GM18867 (cell line): ENCODE data around the gene GET3.

Experiments
- ATAC-seq: cut with Tn5 transposase; IDR thresholded peaks from one replicate; pipeline ENCODE4 v1.9.1; 2021; ENCODE audit warnings: mild to moderate bottlenecking, moderate library complexity; ENCODE audit not compliant: unreplicated experiment

Gene GET3

DNA sequence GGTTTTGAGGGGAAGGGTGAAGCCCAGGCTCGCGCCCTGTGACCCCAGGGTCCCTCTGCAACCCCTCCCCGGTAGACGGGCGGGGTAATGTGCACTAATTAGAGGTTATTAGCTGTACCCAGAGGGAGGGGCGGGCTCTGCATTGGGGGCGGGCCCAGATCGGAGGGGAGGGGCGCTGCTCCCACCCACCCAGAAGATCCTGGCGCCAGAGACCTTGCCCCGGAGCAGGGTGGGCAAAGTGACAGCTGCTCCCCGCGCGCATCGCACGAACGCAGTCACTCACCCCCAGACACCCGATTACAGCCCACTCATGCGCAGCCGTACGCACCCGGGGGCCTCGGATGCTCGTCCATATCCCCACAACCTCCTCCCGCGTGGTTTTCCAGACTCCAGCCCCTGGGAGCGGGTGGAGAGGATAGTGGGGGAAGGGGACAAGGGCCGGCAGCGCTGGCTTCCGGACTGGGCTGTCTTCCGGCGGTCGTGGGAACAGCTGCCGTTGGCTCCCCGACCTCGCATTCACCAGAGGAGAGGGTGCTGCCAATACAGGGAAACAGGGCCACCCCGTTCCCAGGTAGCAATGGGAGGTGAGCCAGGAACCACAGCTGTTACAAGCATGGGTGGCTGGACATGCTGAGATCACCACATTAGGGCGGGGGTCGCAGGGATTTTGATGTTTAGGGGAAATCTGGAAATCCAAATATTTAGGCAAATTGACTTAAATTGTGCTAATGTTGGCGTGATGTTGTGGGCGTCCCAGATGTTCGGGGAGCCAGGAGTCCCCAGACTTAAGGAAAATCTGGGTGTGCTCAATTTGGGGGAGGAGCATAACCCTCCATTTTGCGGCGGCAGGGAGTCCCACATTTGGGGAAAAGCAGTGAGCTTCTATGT, 41.0 kb downstream of the GET3 start:
- ATAC-seq, result no peak

DNA sequence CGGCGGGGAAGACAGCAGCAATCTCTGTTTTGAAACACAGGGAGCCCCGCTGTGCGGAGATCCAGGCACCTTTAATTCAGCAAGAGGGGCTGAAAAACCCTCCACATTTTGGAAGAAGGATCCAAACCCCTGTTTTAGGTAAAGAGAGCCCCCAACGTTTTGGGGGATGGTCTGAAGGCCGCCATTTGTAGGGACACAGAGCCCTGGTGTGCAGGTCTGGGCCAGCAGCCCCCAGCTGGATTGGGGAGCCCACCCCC, 41.5 kb downstream of the GET3 start:
- ATAC-seq, result no peak

DNA sequence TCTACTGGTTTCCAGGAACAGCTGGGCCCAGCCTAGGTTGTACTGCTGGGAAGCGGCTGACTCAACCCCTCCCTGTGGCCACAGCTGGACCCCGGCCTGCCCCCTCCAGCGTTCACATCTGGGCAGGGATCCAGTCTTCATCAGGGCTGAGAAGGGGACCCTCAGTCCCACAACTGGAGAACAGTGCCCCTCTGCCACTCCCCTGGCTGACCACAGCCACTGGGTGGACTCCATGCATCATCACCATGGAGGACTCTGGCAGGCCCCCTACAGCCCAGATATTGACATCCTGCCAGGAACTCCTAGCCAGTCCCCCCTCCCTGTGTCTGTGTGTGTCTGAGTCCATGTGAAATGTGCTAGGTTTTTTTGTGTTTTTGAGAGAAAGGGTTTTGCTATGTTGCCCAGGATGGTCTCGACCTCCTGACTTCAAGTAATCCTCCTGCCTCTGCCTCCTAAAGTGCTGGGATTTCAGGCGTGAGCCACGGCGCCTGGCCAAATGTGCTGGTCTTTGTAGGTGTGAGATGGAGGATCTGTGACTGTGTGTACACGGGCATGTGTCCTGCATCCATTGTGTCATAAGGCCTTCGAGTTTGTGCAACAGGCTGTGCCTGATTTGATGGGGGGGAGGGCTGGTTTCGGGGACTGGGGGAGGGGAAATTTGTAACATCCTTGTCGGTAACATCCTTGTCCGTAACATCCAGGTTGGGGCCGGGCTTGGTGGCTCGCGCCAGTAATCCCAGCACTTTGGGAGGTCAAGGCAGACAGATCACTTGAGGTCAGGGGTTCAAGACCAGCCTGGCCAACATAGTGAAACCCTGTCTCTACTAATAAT, 42.1 kb downstream of the GET3 start:
- ATAC-seq, result no peak

DNA sequence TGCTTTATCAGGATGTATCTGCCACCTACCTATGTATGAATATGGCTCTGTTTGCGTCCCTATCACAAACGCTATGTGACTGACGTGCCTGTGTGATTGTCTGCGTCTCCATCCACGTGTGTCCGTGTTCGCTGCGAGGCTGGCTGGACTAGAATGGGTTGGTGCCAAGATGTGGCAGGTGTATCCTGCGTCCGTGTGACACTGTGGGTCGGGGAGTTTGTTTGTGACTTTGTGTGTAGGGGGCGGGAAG, 44.8 kb downstream of the GET3 start:
- ATAC-seq, result no peak

DNA sequence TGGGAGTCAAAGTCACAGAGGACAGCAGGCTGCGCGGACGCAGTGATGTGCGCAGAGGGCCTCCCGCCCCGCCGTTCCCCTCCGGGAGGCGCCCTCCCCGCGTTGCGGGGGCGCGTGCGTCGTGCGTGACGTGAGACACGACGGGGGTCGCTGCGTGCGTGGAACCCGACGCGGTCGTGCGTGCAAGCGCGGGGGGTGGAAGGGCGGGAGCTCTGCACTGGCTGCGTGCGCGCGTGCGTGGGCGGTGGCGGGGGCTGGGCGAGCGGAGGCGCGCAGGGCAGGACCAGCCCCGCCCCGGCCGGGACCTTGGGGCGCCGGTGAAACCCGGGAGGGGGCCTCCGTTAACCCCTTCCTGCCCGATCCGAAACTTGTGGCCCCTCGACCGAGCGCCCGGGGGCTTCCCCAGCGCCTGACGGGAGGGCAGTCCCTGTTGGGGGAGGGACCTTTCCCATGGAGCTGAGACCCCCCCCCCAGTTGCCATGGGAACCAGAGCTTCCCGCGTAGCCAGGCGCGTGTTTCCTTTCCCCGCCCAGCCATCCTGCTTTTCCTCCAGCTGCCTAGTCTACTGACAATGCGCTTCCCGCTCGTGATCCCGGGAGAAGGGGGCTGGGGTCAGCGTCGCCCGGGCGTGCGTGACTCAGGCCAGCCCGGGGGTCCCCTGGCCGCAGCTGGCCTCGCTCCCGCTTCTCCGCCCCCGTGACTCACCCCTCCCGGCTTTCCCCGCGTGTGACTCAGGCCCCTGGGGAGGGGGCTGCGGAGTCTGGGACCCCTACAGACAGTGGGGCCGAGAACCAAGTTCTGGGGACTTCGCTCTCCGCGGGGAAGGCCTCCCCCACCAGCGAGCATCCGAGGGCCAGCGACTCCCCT, 45.4 kb downstream of the GET3 start:
- peak; percentile 44 for ATAC-seq

DNA sequence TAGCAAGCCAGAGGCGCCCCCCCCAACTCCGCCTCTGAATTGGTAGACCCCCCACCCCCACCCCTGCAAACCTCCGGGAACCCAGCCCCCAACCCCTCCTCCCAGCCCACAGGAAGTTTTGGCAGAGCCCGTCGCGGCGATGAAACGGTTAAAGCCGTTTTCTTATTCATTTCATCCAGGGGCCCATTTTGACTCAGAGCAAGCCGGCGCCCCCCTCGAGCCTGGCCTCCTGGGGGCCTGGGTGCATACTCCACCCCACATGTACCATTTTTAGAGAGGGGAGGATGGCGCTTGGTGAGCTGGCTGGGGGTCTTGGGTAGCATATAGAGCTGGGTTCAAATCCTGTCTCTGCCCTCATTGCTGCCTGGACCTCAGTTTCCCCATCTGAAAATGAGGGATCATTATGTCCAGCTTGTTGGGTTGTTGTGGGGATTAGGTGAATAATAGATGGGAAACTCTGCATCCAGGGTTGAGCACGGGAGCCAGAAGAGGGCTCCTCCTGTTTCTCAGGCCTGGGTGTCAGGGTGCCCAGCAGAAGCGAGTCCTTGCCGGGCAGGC, 46.1 kb downstream of the GET3 start:
- ATAC-seq, result no peak

DNA sequence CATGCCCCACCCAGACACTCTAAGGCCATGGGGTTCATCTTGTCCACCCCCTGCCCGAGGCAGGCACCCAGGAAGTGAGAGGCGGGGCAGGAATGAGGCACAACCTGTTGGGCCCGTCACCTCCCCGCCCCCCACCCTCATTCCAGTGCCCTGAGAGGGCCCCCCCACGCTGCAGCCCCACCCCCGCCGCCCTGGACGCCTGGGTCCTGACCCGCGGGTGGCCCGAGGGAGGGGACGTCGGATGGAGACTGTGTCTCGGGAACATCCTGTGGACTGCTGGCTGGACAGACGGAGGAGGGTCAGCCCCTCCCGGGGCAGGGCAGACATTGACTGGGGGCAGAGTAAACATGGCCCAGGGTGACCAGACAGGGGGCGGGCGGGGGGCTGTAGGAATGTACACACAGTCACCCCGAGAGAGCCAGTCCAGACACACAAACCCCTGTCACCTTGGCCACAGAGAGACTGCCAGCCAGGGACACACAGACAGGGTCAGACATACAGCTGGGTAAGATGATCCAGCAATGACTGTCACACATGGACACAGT, 46.6 kb downstream of the GET3 start:
- ATAC-seq, result no peak

DNA sequence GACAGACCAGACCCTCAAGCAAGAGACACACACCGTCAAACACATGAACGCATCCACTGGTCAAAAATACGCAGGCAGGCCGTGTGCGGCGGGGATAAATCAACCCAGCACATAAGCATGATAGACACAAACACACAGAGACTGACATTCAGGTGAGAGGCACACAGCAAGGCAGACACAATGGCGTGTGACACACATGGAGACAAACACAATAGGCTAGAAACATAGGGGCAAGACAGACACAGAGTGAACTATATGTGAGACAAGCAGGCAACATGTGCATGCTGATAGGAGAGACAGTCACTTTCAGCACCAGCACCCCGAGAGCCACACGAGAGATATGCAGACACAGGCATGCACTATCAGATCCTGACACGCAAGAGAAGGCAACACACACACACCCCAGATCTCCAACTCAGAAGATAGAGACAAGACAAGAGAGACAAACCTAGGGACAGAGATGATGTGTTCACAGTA, 47.1 kb downstream of the GET3 start:
- no peak for ATAC-seq

DNA sequence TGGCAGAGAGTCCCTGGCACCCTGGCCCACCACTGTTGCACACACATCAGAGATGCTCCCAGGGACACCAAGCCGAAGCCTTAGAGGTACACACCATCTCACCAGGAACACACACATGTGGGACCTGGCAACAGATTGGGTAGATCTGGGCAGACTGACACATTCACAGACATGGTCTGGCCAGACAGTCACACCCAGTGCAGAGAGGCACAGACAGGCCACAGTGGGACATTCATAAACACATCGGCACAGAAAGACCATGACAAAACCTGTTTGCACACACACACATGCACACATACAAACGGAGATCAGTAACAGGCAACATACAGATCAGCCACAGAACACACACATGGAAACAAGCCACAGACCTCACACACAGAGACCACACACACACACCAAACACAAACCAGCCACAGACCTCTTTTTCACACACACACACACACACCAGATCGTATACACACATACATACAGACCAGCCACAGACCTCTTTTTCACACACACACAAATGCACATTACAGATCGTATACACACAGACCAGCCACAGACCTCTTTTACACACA, 47.7 kb downstream of the GET3 start:
- no peak for ATAC-seq

DNA sequence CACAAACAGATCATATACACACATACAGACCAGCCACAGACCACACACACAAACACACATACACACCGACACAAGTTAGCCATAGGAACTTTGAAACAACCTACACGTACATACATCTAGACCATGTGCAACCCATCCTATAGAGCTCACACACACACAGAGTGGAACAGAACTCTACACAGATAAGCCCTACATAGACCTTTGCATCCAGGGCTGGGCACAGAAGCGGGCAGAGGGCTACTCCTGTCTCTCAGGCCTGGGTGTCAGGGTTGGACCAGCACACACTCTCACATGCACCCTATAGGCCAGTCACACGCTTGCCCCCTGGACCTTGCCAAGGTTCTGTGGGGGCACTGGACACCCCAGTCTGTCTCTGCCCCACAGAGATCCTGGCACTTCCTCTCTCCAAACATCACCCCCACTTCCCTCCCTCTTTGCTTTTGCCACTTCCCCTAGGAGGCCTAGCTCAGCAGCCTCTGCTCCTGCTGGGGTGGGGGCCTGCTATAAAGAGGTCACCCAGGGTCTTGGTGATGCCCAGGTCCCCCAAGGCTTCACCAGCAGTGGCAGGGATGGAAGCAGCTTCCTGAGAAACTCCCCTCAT, 48.2 kb downstream of the GET3 start:
- no peak for ATAC-seq

DNA sequence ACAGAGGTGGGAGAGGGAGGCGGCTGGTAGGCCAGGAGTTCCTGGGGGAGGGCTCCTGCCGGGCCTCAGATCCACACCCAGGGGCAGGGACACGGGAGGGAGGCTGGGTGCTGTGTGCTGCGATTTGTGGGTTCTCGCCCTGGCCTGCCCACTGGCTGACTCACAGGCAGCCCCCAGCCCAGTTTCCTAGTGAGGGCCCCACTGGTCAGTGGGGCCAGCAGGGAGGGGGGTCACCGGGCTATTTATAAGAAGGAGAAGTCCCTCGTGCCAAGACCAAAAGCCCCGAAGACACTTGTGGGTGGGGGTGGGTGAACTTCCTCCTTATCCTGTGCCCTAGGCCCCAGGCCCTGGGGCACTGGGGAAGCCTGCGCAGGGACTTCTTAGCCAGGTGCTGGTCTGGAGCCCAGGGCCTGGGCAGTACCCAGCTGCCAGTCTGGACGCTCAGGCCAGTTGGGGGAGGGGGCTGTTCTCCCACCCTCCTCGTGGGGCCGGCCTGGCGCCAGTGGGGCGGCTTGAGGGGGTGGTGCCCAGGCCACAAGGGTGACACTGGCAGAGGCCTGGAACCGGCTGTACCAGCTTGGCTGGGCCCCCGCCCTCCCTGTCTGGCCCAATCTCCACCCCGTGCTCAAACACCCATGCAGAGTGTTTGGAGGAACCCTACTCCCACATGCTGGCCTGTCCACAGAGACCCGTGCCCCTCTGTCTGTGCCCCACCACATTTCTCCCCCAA, 49.0 kb downstream of the GET3 start:
- no peak for ATAC-seq

DNA sequence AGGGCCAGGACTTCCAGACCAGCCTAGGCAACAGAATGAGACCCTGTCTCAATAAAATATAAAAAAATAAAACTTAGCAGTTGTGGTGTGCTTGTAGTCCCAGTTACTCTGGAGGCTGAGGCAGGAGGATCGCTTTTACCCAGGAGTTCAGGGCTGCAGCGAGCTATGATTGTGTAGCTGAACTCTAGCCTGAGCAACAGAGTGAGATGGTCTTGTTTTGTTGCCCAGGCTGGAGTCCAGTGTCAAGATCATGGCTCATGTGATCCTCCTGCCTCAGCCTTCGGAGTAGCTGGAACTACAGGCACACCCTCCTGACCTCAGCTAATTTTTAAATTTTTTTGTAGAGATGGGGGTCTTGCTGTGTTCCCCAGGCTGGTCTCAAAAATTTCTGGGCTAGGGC, 49.7 kb downstream of the GET3 start:
- no peak for ATAC-seq

DNA sequence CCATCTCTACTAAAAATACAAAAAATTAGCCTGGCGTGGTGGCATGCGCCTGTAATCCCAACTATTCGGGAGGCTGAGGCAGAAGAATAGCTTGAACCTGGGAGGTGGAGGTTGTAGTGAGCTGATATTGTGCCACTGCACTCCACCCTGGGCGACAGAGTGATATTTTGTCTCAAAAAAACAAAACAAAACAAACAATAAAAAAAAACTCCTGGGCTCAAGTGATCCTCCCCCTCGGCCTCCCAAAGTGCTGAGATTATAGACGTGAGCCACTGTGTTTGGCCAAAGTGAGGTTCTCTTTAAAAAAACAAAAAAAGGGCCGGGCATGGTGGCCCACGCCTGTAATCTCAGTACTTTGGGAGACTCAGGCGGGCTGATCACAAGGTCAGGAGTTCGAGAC, 50.2 kb downstream of the GET3 start:
- ATAC-seq, result no peak

DNA sequence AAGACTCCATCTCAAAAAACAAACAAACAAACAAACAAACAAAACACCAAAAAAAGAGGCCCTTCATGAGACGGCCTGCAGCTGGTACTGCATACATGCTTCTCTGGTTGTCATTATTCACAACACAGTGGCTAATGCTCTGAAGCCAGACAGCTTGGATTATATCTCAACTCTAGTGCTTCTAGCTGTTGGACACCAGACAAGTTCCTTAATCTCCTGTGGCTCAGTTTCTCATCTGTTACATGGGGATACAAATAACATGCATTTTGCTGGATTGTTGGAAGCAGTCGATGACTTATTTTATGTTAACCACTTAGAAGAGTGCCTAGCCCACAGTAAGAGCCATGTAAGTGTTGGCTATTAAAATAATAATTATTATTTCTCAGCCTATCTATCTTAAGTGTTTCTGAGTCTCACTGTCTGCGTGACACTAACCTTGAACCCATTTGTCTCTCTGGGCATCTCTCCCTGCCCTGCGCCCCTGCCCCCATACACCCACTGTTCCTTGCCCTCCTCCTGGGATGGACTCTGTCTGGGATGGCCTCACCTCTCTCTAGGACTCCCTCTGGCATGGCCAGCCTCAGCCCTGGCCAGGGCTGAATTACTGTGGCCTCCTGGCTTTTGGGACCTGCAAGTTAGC, 50.9 kb downstream of the GET3 start:
- ATAC-seq, result no peak

DNA sequence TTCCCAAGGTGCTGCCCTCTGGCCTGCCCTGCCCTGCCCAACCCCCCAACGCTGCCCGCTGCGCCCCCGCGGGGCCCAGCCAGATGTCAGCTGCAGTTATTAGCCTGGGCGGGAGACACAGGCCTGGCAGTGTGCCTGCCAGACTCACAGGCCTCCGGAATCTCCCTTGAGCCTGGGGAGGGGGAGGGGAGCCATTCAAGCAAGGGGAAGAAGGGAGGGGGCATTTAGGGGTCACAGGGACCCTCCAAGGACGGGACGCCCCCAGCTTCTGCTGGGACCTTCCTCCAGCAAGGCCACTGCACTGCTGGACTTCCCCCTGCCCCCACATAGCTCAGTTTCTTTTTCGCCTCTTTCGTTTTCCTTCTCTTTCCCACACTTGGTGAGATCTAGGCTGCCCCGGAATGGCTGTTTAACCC, 51.4 kb downstream of the GET3 start:
- no peak for ATAC-seq

DNA sequence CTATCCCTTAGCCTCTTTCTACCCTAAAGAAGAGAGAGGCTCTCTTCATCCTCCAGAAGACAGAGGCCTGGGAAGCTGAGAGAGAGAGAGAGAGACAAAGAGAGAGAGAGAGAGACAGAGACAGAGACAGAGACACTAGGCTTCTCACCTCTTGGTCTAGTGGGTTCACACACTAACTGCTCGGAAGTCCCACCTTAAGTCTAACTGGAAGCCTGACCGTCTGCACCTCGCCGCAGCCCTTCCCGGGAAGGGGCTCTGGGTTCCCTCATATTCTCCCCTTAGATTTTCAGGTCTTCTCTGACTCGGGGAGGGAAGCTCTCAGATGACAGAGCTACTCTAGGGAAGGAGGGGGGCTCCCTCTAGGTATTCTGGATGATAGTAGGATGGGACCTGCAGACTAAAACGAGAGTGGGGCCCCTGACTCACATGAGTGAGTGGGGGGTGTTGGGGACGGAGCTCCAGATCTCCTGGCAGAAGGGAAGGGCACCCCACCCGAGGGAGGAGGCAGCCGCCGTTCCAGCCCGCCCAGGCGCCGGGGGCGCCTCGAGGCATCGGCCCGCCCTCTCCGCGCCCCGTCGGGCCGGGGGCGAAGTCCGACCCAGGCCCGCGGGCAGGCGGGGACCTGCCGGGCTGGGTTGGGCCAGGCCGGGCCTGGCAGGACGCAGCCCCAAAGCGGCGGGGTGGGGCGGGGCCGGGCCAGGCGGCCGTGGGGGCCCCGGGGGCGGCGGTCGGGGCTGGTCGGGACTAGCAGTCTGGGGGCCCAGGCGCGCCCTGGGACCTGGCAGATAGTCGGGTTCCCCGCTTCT, 52.0 kb downstream of the GET3 start:
- no peak for ATAC-seq

DNA sequence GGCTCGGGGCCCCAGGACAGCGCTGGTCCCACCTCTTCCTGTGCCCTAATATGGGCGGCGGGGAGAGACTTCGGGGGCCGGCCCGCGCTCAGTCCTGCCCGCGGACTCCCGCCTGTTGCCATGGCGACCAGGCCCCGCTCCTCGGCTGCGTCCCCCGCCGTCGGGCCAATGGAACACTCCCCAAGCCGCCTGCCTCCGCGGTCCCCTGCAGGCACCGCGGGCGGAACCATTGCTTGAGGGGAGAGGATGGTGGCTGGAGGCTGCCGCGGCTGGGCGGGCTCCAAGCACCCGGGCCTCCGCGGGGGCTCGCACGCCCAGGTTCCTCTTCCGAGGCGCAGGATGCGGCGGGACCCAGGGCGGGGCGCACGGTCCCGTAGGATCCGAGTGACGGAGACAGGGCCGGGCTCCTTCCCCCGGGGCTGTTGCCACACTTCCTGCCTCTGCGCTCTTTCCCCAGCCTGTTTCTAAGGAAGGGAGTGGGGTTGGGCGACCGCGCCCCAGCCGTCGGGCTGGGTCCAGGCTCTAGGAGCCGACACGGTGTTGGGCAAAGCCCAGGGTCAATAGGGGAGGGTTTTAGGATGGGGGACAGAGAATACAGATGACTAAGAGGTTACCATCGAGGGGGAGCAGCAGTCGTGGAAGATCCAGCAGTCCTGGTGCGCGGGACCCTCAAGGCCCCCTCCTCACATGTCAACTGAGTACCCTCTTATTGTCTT, 52.8 kb downstream of the GET3 start:
- peak; percentile 38 for ATAC-seq
